GM12878 (cell line): ENCODE results near the gene HNRNPDL. TPM values are rescaled to one million over a fixed set of nuclear protein-coding genes. Genes with fewer than 3 reads are reported as not detected.
"Not testable (repeated sequence)": the region's sequence is repeated elsewhere in the genome, so short reads cannot be mapped to it uniquely, and the experiment has no call there.

Experiments
- ATAC-seq: fragments of 200-7000 bp; cut with Tn5 transposase; 3 replicates; pipeline ENCODE4 v1.9.1; 2020; ENCODE audit warnings: mild to moderate bottlenecking, moderate library complexity
- BruUV-seq: library from RNA; stranded (reverse); fragments of 400-500 nt; replicated peaks from 2 replicates; lab custom pipeline; 2021; lab: Mats Ljungman, UMichigan
- CTCF ChIA-PET: fragments of 300-600 bp; sonication (Branson Sonifier 250); formaldehyde crosslinking; extraction: SDS; loops from one replicate; lab custom pipeline; 2021; ENCODE audit warnings: inconsistent platforms; lab: Yijun Ruan, JAX
- POLR2A ChIA-PET: fragments of 350-600 bp; formaldehyde crosslinking; extraction: SDS; loops from one replicate; lab custom pipeline; 2021; ENCODE audit warnings: inconsistent platforms; lab: Charles Lee
- RAD21 ChIA-PET: fragments of 300-600 bp; sonication (Branson Sonifier 250); formaldehyde crosslinking; loops from one replicate; lab custom pipeline; 2023; ENCODE audit warnings: antibody characterized with exemption; ENCODE audit not compliant: unreplicated experiment; lab: Charles Lee
- SMC1A ChIA-PET: fragments of 300-600 bp; sonication (Branson Sonifier 250); formaldehyde crosslinking; loops from one replicate; lab custom pipeline; 2023; ENCODE audit not compliant: unreplicated experiment, uncharacterized antibody; lab: Charles Lee
- DNase-seq: peaks from one replicate; pipeline ENCODE4 v3.0.0-alpha.2; 2011; ENCODE audit warnings: low read depth, low spot score
- FAIRE-seq: peaks from 3 replicates; lab custom pipeline; 2011; peaks lifted over from hg19 to GRCh38; lab: Jason Lieb, UNC
- H2AFZ ChIP-seq: 2 replicates; pipeline ENCODE4 v1.6.0; 2011; ENCODE audit warnings: low read depth, low read length, control low read depth; ENCODE audit not compliant: control insufficient read depth
- H3K27ac ChIP-seq: 2 replicates; pipeline ENCODE4 v1.5.1; 2011; ENCODE audit warnings: control low read depth; ENCODE audit not compliant: control insufficient read depth, insufficient read depth
- H3K27me3 ChIP-seq, 2 experiments: replicated peaks in 1 of 2; 2 replicates each; pipeline versions ENCODE4 v1.6.0 to v1.6.1; 2011; ENCODE audit warnings: low read length in 1 of 2; ENCODE audit not compliant: control insufficient read depth in 2 of 2, insufficient read depth in 2 of 2
- H3K36me3 ChIP-seq, 2 experiments: 2 replicates each; pipeline ENCODE4 v1.5.1; 2011; ENCODE audit warnings: low read length in 1 of 2; ENCODE audit not compliant: control insufficient read depth in 2 of 2, insufficient read depth in 2 of 2
- H3K4me1 ChIP-seq: 2 replicates; pipeline ENCODE4 v1.6.1; 2011; ENCODE audit warnings: mild to moderate bottlenecking, low read length, moderate library complexity, mixed read lengths; ENCODE audit not compliant: control insufficient read depth, insufficient read depth
- H3K4me2 ChIP-seq: 2 replicates; pipeline ENCODE4 v1.6.0; 2011; ENCODE audit warnings: control low read depth; ENCODE audit not compliant: control insufficient read depth, insufficient read depth
- H3K4me3 ChIP-seq: fragments of 200-600 bp; sonication (generic); 2 replicates; pipeline ENCODE4 v1.5.1; 2016
- H3K79me2 ChIP-seq: 2 replicates; pipeline ENCODE4 v1.6.0; 2011; ENCODE audit warnings: low read length; ENCODE audit not compliant: control insufficient read depth, insufficient read depth
- H3K9ac ChIP-seq: 2 replicates; pipeline ENCODE4 v1.8.0; 2011; ENCODE audit warnings: low read length, control low read depth, mixed read lengths; ENCODE audit not compliant: control insufficient read depth, insufficient read depth
- H3K9me3 ChIP-seq: replicated peaks from 3 replicates; pipeline ENCODE4 v1.5.1; 2011; ENCODE audit warnings: mild to moderate bottlenecking, low read length; ENCODE audit not compliant: control insufficient read depth, insufficient read depth
- H4K20me1 ChIP-seq: 2 replicates; pipeline ENCODE4 v1.6.0; 2011; ENCODE audit not compliant: control insufficient read depth, insufficient read depth
- YY1 ChIP-seq: IDR thresholded peaks from 2 replicates; pipeline ENCODE4 v1.6.1; 2011; ENCODE audit warnings: low read depth, mild to moderate bottlenecking, low read length
- ZBTB11 ChIP-seq: fragments of 450-650 bp; formaldehyde crosslinking; IDR thresholded peaks from 2 replicates; pipeline ENCODE4 v1.5.0; 2022; ENCODE audit warnings: mild to moderate bottlenecking, missing genetic modification characterization
- WGBS: methylation state at CpG from one replicate; pipeline ENCODE4 v1.1.6; 2016; ENCODE audit warnings: low lambda C conversion rate; ENCODE audit not compliant: insufficient replicate concordance, insufficient coverage; ENCODE audit errors: missing lambda C conversion rate; 5-methylcytosine and 5-hydroxymethylcytosine counted together
- in situ Hi-C: fragments of 300-500 bp; cut with MboI; formaldehyde crosslinking; loops from 9 replicates; pipeline ENCODE4 v1.14.3; 2018; ENCODE audit warnings: mixed read lengths
- intact Hi-C: fragments of 100-400 bp; cut with micrococcal nuclease; formaldehyde crosslinking; loops from one replicate; pipeline ENCODE4 v1.14.2; 2022; ENCODE audit not compliant: unreplicated experiment
- polyA plus RNA-seq, 11 experiments: library from polyadenylated mRNA; depleted of rRNA in 4 of 11; unstranded in 6 of 11; stranded (reverse) in 5 of 11; fragments of >200 nt; fragmentation: Nextera tagmentation in 4 of 11; fragmentation: Illumina TruSeq in 1 of 11; extraction: Ambion mirVana in 4 of 11; extraction: Trizol in 1 of 11; gene quantifications; 1 replicate in 1 of 11; 2 replicates in 10 of 11; pipeline versions ENCODE4 v1.2.1 to v1.2.3, GENCODE V29; 2011 to 2016; ENCODE audit warnings: inconsistent platforms in 2 of 11, missing spikeins in 2 of 11, low read depth in 1 of 11
- total RNA-seq, 4 experiments: library from RNA; depleted of rRNA in 3 of 4; stranded (reverse); fragments of >200 nt in 3 of 4; fragmentation: Illumina TruSeq in 1 of 4; extraction: Trizol in 1 of 4; gene quantifications; 2 replicates each; pipeline versions ENCODE4 v1.2.1 to v1.2.3, GENCODE V29; 2013 to 2021
- TF ChIP-seq, protein P1 (sequence below): fragments of 450-650 bp; IDR thresholded peaks from 2 replicates; pipeline ENCODE4 v1.6.1; 2017; ENCODE audit warnings: mild to moderate bottlenecking, moderate library complexity

HNRNPDL gene
- total and polyA plus RNA-seq, 10 of the 15 experiments (the other 5 are each of a cell fraction or from before 2014, with no cell fraction given): 217 to 510 (median 345) TPM

GRCh38 chr4:82475931-82476330 lies 45.7 kb upstream of the HNRNPDL start:
- POLR2A ChIA-PET, in situ Hi-C loops, H3K4me2 ChIP-seq, FAIRE-seq, DNase-seq, ATAC-seq, intact Hi-C loops, H3K9ac ChIP-seq, H3K4me3 ChIP-seq, H3K27me3 ChIP-seq, SMC1A ChIA-PET, H3K27ac ChIP-seq, RAD21 ChIA-PET, H3K79me2 ChIP-seq, H2AFZ ChIP-seq, H3K9me3 ChIP-seq, H4K20me1 ChIP-seq, H3K36me3 ChIP-seq, H3K4me1 ChIP-seq, BruUV-seq, CTCF ChIA-PET: not testable (repeated sequence)
- WGBS: 98% methylated on average over 7 of the region's 7 CpGs

GRCh38 chr4:82473621-82474164 lies 43.4 kb upstream of the HNRNPDL start:
- no peaks in the 10 kb centered on the region for H4K20me1 ChIP-seq
- no peaks in the 10 kb centered on the region for H3K9me3 ChIP-seq
- ChIA-PET RAD21 (no interaction called here), SMC1A (interaction anchor here (0.9 kb wide), 1 partner anchor 12 kb away, joined by 3 read pairs; no protein-coding TSS in a partner anchor), CTCF (no interaction called here), POLR2A (no interaction called here)
- no peak overlapping the region for H3K4me3 ChIP-seq
- 98% methylated on average over 15 of the region's 15 CpGs for WGBS
- ATAC-seq: no peak
- no peak overlapping the region for H3K9ac ChIP-seq
- intact Hi-C loops: no loop called here
- no peaks in the 10 kb centered on the region for H3K27me3 ChIP-seq
- H3K36me3 ChIP-seq: no peaks in the 10 kb centered on the region
- no peaks in the 10 kb centered on the region for H3K79me2 ChIP-seq
- H3K4me2 ChIP-seq: no peak overlapping the region
- no peak overlapping the region for H2AFZ ChIP-seq
- H3K4me1 ChIP-seq: no peaks in the 10 kb centered on the region
- no peak for FAIRE-seq
- in situ Hi-C loops: no loop called here
- DNase-seq: no peak
- BruUV-seq: no TSS peak
- no peak overlapping the region for H3K27ac ChIP-seq
- TF ChIP-seq YY1 (peak; percentile 63; the same call in 1 of the 2 replicates), ZBTB11 (CRISPR knock-in tag) (no peak)
- TF ChIP-seq, protein P1, sequence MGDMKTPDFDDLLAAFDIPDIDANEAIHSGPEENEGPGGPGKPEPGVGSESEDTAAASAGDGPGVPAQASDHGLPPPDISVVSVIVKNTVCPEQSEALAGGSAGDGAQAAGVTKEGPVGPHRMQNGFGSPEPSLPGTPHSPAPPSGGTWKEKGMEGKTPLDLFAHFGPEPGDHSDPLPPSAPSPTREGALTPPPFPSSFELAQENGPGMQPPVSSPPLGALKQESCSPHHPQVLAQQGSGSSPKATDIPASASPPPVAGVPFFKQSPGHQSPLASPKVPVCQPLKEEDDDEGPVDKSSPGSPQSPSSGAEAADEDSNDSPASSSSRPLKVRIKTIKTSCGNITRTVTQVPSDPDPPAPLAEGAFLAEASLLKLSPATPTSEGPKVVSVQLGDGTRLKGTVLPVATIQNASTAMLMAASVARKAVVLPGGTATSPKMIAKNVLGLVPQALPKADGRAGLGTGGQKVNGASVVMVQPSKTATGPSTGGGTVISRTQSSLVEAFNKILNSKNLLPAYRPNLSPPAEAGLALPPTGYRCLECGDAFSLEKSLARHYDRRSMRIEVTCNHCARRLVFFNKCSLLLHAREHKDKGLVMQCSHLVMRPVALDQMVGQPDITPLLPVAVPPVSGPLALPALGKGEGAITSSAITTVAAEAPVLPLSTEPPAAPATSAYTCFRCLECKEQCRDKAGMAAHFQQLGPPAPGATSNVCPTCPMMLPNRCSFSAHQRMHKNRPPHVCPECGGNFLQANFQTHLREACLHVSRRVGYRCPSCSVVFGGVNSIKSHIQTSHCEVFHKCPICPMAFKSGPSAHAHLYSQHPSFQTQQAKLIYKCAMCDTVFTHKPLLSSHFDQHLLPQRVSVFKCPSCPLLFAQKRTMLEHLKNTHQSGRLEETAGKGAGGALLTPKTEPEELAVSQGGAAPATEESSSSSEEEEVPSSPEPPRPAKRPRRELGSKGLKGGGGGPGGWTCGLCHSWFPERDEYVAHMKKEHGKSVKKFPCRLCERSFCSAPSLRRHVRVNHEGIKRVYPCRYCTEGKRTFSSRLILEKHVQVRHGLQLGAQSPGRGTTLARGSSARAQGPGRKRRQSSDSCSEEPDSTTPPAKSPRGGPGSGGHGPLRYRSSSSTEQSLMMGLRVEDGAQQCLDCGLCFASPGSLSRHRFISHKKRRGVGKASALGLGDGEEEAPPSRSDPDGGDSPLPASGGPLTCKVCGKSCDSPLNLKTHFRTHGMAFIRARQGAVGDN: no peak
